Measurements from ENCODE around the gene ACADSB.

DNA sequence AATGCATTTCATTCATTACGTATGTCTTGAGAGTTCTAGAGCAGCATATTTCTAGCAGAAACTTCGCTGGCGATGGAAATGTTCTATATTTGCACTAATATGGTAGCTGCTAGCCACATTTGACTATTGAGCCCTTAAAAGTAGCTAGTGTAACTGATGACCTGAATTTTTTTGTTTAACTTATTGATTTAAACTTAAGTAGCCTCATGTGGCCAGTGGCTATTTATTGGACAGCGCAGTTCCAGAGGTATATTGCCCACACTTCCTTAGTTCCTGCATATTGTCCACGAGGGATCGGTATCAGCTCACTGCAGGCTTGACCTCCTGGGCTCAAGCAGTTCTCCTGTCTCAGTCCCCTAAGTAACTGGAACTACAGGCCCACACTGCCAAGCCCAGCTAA, 24.9 kb upstream of the ACADSB start:
- TF ChIP-seq, protein P1, sequence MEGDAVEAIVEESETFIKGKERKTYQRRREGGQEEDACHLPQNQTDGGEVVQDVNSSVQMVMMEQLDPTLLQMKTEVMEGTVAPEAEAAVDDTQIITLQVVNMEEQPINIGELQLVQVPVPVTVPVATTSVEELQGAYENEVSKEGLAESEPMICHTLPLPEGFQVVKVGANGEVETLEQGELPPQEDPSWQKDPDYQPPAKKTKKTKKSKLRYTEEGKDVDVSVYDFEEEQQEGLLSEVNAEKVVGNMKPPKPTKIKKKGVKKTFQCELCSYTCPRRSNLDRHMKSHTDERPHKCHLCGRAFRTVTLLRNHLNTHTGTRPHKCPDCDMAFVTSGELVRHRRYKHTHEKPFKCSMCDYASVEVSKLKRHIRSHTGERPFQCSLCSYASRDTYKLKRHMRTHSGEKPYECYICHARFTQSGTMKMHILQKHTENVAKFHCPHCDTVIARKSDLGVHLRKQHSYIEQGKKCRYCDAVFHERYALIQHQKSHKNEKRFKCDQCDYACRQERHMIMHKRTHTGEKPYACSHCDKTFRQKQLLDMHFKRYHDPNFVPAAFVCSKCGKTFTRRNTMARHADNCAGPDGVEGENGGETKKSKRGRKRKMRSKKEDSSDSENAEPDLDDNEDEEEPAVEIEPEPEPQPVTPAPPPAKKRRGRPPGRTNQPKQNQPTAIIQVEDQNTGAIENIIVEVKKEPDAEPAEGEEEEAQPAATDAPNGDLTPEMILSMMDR (IDR thresholded peaks at IDR 0.05): no peak
- TF ChIP-seq POLR2AphosphoS5 (IDR thresholded peaks at IDR 0.05): no peak
- TF ChIP-seq POLR2A (IDR thresholded peaks at IDR 0.05): no peak

All from breast epithelium (tissue), 3 donors.